HEK293T (cell line): ENCODE measurements around the gene AKR1A1.
"Not testable (repeated sequence)": the region's sequence is repeated elsewhere in the genome, so short reads cannot be mapped to it uniquely, and the experiment has no call there.

Source experiments
- CTCF ChIA-PET: fragments of 350-600 bp; formaldehyde crosslinking; extraction: SDS; loops from one replicate; lab custom pipeline; 2021; ENCODE audit warnings: antibody characterized with exemption, inconsistent platforms; lab: Yijun Ruan, JAX
- POLR2A ChIA-PET: fragments of 350-600 bp; formaldehyde crosslinking; extraction: SDS; loops from one replicate; lab custom pipeline; 2020; ENCODE audit warnings: antibody characterized with exemption, inconsistent platforms; lab: Yijun Ruan, JAX
- DNase-seq: peaks from one replicate; pipeline ENCODE4 v3.0.0; 2012; ENCODE audit warnings: mixed read lengths; ENCODE audit errors: extremely low spot score
- ARNT ChIP-seq: fragments of 450-650 bp; IDR thresholded peaks from 2 replicates; pipeline ENCODE4 v1.6.1; 2017; ENCODE audit warnings: mild to moderate bottlenecking
- BHLHE40 ChIP-seq: fragments of 450-650 bp; IDR thresholded peaks from 2 replicates; pipeline ENCODE4 v1.6.1; 2016; ENCODE audit warnings: mild to moderate bottlenecking, moderate library complexity, borderline replicate concordance
- ELF4 ChIP-seq: fragments of 450-650 bp; IDR thresholded peaks from 2 replicates; pipeline ENCODE4 v1.6.1; 2017; ENCODE audit warnings: antibody characterized with exemption
- FOXA1 ChIP-seq: fragments of 450-650 bp; IDR thresholded peaks from 2 replicates; pipeline ENCODE4 v1.6.1; 2016; ENCODE audit warnings: mild to moderate bottlenecking
- FOXK2 ChIP-seq: fragments of 450-650 bp; IDR thresholded peaks from 2 replicates; pipeline ENCODE4 v1.6.1; 2016; ENCODE audit warnings: mild to moderate bottlenecking
- FOXM1 ChIP-seq: fragments of 450-650 bp; IDR thresholded peaks from 2 replicates; pipeline ENCODE4 v1.6.1; 2017; ENCODE audit warnings: mild to moderate bottlenecking, borderline replicate concordance
- HDGF ChIP-seq: fragments of 450-650 bp; IDR thresholded peaks from 2 replicates; pipeline ENCODE4 v1.6.1; 2017; ENCODE audit warnings: antibody characterized with exemption, borderline replicate concordance
- LEF1 ChIP-seq: fragments of 450-650 bp; IDR thresholded peaks from 2 replicates; pipeline ENCODE4 v1.6.1; 2017; ENCODE audit warnings: mild to moderate bottlenecking, borderline replicate concordance
- SP1 ChIP-seq: fragments of 450-650 bp; IDR thresholded peaks from 2 replicates; pipeline ENCODE4 v1.6.1; 2017
- SUZ12 ChIP-seq: fragments of 450-650 bp; IDR thresholded peaks from 2 replicates; pipeline ENCODE4 v1.6.1; 2016; ENCODE audit warnings: mild to moderate bottlenecking
- ZNF384 ChIP-seq: fragments of 450-650 bp; IDR thresholded peaks from 2 replicates; pipeline ENCODE4 v1.6.1; 2016
- TF ChIP-seq, protein P1 (sequence below): fragments of 450-650 bp; IDR thresholded peaks from 2 replicates; pipeline ENCODE4 v1.6.1; 2016

Gene AKR1A1

DNA sequence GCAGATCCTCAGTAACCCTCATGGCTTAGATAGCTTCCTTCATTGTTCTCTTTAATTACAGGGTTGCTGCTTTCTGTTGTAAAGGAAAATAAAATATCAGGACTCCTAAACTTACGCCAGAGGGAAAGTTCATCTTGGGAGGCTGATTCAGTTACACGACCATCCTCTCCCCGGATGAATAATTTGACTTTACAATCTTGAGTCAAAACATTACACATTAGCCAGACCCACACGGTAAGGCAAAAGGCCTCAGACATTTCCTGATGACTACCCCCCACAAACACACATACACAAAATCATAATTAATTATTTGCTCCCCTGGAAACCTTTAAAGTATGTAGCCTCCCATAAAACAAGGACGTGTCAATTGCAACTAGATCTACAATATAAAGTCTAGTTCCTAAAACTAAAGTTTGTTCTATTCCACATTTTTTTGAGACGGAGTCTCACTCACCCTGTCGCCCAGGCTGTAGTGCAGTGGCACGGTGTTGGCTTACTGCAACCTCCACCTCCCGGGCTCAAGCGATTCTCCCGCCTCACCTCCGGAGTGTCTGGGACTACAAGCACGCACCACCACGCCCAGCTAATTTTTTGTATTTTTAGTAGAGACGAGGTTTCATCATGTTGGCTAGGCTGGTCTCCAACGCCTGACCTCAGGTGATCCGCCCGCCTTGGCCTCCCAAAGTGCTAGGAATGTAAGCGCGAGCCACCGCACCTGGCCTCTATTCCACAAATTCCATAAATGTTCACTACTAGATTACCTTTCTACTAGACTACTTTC lies 28.1 kb upstream of the AKR1A1 start:
- CTCF ChIA-PET, result interaction anchor here (0.5 to 2.1 kb wide), 3 partner anchors 11 to 47 kb away, joined by 4 to 6 read pairs (median 4); no protein-coding TSS in a partner anchor
- DNase-seq, result no peak

GRCh38 chr1:45523516-45523915 lies 27.1 kb upstream of the AKR1A1 start:
- not testable (repeated sequence) for DNase-seq
- ChIA-PET POLR2A (interaction anchor here (0.6 to 5.7 kb wide), 5 partner anchors 13 to 638 kb away, joined by 3 to 68 read pairs (median 3); partner anchors contain the start of gene AKR1A1), CTCF (interaction anchor here (2.1 kb wide), 1 partner anchor 46 kb away, joined by 6 read pairs; no protein-coding TSS in a partner anchor)

More for the DNA sequence above, 28.1 kb upstream of the AKR1A1 start:
- POLR2A ChIA-PET, result interaction anchor here (0.6 to 5.7 kb wide), 38 partner anchors 8 to 801 kb away, joined by 3 to 68 read pairs (median 6); partner anchors contain the start of genes AKR1A1, CCDC163, GPBP1L1 and HECTD3
- TF ChIP-seq FOXK2, result no peak
- no peak for TF ChIP-seq HDGF
- no peak for TF ChIP-seq SP1
- TF ChIP-seq ARNT, result no peak

GRCh38 chr1:45523975-45524374 lies 26.7 kb upstream of the AKR1A1 start:
- DNase-seq, result not testable (repeated sequence)
- CTCF ChIA-PET, result interaction anchor here (2.1 kb wide), 1 partner anchor 45 kb away, joined by 6 read pairs; no protein-coding TSS in a partner anchor
- POLR2A ChIA-PET, result interaction anchor here (0.6 to 5.7 kb wide), 4 partner anchors 13 to 638 kb away, joined by 3 to 68 read pairs (median 24); partner anchors contain the start of gene AKR1A1

DNA sequence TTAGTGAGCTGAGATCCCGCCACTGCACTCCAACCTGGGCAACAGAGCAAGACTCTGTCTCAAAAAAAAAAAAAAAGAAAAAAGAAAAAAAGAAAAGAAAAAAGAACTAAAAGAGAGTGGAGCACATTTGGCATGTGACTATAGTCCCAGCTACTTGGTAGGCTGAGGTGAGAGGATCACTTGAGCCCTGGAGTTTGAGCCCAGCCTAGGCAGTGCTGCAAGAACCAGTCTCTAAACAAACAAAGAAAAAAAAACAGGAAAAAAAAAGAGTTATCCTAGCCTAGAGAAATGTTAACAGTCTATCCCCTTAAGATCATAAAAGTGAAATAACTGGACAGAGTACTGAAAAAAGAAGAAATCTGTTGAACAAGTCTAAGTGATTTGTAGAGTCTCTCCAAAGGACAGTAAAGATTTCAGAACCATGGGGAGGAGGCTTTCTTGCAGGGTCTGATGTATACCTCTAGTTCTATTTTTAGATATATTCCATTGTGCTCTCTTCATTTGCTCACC lies 24.4 kb upstream of the AKR1A1 start:
- CTCF ChIA-PET, result no interaction called here
- TF ChIP-seq BHLHE40 (no peak), FOXK2 (no peak), ZNF384 (no peak), ELF4 (no peak), FOXM1 (no peak), ARNT (no peak)
- TF ChIP-seq, protein P1, sequence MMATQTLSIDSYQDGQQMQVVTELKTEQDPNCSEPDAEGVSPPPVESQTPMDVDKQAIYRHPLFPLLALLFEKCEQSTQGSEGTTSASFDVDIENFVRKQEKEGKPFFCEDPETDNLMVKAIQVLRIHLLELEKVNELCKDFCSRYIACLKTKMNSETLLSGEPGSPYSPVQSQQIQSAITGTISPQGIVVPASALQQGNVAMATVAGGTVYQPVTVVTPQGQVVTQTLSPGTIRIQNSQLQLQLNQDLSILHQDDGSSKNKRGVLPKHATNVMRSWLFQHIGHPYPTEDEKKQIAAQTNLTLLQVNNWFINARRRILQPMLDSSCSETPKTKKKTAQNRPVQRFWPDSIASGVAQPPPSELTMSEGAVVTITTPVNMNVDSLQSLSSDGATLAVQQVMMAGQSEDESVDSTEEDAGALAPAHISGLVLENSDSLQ, result no peak
- DNase-seq, result no peak
- POLR2A ChIA-PET, result interaction anchor here (1.5 to 1.7 kb wide), 2 partner anchors 10 to 25 kb away, joined by 3 to 4 read pairs; partner anchors contain the start of gene AKR1A1

DNA sequence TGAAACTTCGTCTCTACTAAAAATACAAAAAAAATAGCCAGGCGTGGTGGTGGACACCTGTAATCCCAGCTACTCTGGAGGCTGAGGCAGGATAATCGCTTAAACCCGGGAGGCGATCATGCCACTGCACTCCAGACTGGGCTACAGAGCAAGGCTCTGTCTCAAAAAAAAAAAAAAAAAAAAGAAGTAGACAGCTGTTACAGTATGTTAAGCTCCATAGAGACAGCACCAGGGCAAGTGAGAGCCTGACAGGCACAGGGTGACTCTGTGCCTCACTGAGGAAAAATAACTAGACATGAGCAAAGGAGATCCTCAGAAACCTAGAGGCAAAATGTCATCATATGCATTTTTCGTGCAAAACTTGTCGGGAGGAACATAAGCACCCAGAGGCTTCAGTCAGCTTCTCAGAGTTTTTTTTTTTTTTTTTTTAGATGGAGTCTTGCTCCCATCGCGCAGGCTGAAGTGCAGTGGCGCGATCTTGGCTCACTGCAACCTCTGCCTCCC lies 19.9 kb upstream of the AKR1A1 start:
- no peak for TF ChIP-seq FOXA1
- TF ChIP-seq, protein P1, result no peak
- TF ChIP-seq ZNF384, result peak; percentile 47
- TF ChIP-seq LEF1, result no peak
- CTCF ChIA-PET, result interaction anchor here (0.6 kb wide), 1 partner anchor 36 kb away, joined by 3 read pairs; no protein-coding TSS in a partner anchor
- DNase-seq, result no peak
- POLR2A ChIA-PET, result interaction anchor here (2.2 kb wide), 1 partner anchor 9 kb away, joined by 8 read pairs; the partner anchor contains the start of gene PRDX1

DNA sequence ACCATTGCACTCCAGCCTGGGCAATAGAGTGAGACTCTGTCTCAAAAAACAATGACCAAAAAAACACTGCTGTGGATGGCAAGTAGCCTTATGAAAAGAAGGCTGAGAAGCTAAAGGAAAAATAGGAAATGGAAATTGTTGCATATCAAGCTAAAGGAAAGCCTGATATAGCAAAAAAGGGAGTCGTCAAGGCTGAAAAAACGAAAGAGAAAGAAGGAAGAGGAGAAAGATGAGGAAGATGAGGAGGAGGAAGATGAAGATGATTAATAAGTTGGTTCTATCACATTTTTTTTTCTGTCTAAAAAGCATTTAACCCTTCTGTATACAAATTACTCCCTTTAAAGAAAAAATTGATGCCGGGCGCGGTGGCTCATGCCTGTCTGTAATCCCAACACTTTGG lies 18.8 kb upstream of the AKR1A1 start:
- CTCF ChIA-PET, result no interaction called here

GRCh38 chr1:45535988-45536766 lies 14.4 kb upstream of the AKR1A1 start:
- TF ChIP-seq HDGF (no peak), SUZ12 (no peak), FOXK2 (no peak), LEF1 (no peak)
- CTCF ChIA-PET, result interaction anchor here (0.5 kb wide), 1 partner anchor 13 kb away, joined by 3 read pairs; no protein-coding TSS in a partner anchor
- no peak for DNase-seq
- POLR2A ChIA-PET, result interaction anchor here (1.0 to 5.6 kb wide), 4 partner anchors 9 to 15 kb away, joined by 3 to 45 read pairs (median 9); partner anchors contain the start of genes AKR1A1 and PRDX1

More for the DNA sequence above, 18.8 kb upstream of the AKR1A1 start:
- POLR2A ChIA-PET, result interaction anchor here (2.5 kb wide), 1 partner anchor 10 kb away, joined by 10 read pairs; the partner anchor contains the start of gene PRDX1
- TF ChIP-seq, protein P1, result no peak
- TF ChIP-seq FOXM1, result no peak
- no peak for DNase-seq
